ENCODE data around the gene HSPBP1.

DNA sequence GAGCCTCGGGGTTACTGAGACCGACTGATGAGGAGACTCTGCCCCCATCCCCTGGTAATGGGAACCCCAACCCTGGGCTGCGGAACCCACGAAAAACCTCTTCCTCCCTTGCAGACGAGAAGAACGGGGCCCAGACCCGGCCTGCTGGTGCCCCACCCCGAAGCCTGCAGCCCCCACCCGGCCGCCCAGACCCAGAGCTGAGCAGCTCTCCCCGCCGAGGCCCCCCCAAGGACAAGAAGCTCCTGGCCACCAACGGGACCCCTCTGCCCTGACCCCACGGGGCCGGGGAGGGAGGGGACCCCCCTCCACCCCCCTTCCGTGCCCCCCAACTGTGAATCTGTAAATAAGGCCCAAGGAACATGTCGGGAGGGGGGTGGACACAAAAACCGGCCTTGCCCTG, 31.9 kb upstream of the HSPBP1 start:
- TF ChIP-seq EZH2 (IDR thresholded peaks at IDR 0.05; ENCODE audit: low read length, unreplicated experiment) (no peak), CTCF (conservative IDR thresholded peaks at IDR 0.05; ENCODE audit: low read depth, low read length) (no peak), EZH2phosphoT487 (IDR thresholded peaks at IDR 0.05; ENCODE audit: borderline replicate concordance, low read length) (no peak)

Measured in PC-3 (cell line).